HFF-Myc (cell line): ENCODE measurements around the gene TTLL5.

ENCODE experiments used
- DNase-seq: peaks from one replicate; pipeline ENCODE4 v3.0.0-alpha.2; 2011; ENCODE audit warnings: low read depth; ENCODE audit errors: extremely low read depth
- H3K4me3 ChIP-seq: replicated peaks from 2 replicates; pipeline ENCODE4 v1.5.1; 2011; ENCODE audit warnings: low read depth, mild to moderate bottlenecking, control low read depth, low read length
- CTCF ChIP-seq: IDR thresholded peaks from 2 replicates; pipeline ENCODE4 v1.5.1; 2012; ENCODE audit warnings: mild to moderate bottlenecking, low read depth, low read length, control low read depth; ENCODE audit errors: missing control alignments

Gene TTLL5

GRCh38 chr14:75714991-75715390, 53.9 kb downstream of the TTLL5 start:
- no peak for TF ChIP-seq CTCF
- no peak for DNase-seq
- no peak overlapping the region for H3K4me3 ChIP-seq

GRCh38 chr14:75715926-75716780, 55.1 kb downstream of the TTLL5 start:
- TF ChIP-seq CTCF, result no peak
- DNase-seq, result no peak
- H3K4me3 ChIP-seq, result no peak overlapping the region

- no peak overlapping the region for H3K4me3 ChIP-seq
- no peak for TF ChIP-seq CTCF
- no peak for DNase-seq
These were observed 56.7 kb downstream of the TTLL5 start for GRCh38 chr14:75717729-75718128.

GRCh38 chr14:75718199-75718598, 57.2 kb downstream of the TTLL5 start:
- no peak for TF ChIP-seq CTCF
- no peak overlapping the region for H3K4me3 ChIP-seq
- no peak for DNase-seq

GRCh38 chr14:75720116-75720515, 59.1 kb downstream of the TTLL5 start:
- no peak for TF ChIP-seq CTCF
- H3K4me3 ChIP-seq, result no peak overlapping the region
- DNase-seq, result no peak

GRCh38 chr14:75720842-75721498, 59.9 kb downstream of the TTLL5 start:
- no peak overlapping the region for H3K4me3 ChIP-seq
- no peak for DNase-seq
- no peak for TF ChIP-seq CTCF

- DNase-seq, result no peak
- TF ChIP-seq CTCF, result no peak
- no peak overlapping the region for H3K4me3 ChIP-seq
These were observed 62.7 kb downstream of the TTLL5 start for GRCh38 chr14:75723716-75724115.
